GM13976 (cell line): Measurements from ENCODE around the gene ARL14.

ENCODE experiments used
- DNase-seq: peaks from one replicate; pipeline ENCODE4 v3.0.0; 2012; ENCODE audit warnings: low spot score
- CTCF ChIP-seq: IDR thresholded peaks from 2 replicates; pipeline ENCODE4 v1.5.1; 2012; ENCODE audit warnings: borderline replicate concordance, mild to moderate bottlenecking; ENCODE audit not compliant: insufficient read depth; ENCODE audit errors: extremely low read depth, missing control alignments, control extremely low read depth
- in situ Hi-C: fragments of 300-500 bp; cut with MboI; formaldehyde crosslinking; loops from one replicate; pipeline ENCODE4 v1.12.0; 2022; ENCODE audit warnings: low sequenced_read_pairs, mixed read lengths, inconsistent platforms; ENCODE audit not compliant: unreplicated experiment

ARL14 gene

GRCh38 chr3:160695915-160696327 is 19.0 kb downstream of the ARL14 start:
- no peak for TF ChIP-seq CTCF
- no peak for DNase-seq
- in situ Hi-C loops = no loop called here

GRCh38 chr3:160697637-160698380 is 20.8 kb downstream of the ARL14 start:
- peak; percentile 28 for DNase-seq
- no peak for TF ChIP-seq CTCF
- in situ Hi-C loops = no loop called here

- TF ChIP-seq CTCF = no peak
- DNase-seq = no peak
- in situ Hi-C loops = no loop called here
These were observed 21.7 kb downstream of the ARL14 start for GRCh38 chr3:160698599-160699195.

GRCh38 chr3:160701490-160701889 is 24.5 kb downstream of the ARL14 start:
- no peak for DNase-seq
- no peak for TF ChIP-seq CTCF
- in situ Hi-C loops = loop anchor here (10.0 to 25.0 kb wide), 2 partner anchors 223 to 711 kb away; no protein-coding TSS in a partner anchor

GRCh38 chr3:160702290-160702689 is 25.3 kb downstream of the ARL14 start:
- no peak for DNase-seq
- in situ Hi-C loops = loop anchor here (10.0 to 25.0 kb wide), 2 partner anchors 223 to 710 kb away; no protein-coding TSS in a partner anchor
- no peak for TF ChIP-seq CTCF

- DNase-seq = no peak
- in situ Hi-C loops = loop anchor here (10.0 to 25.0 kb wide), 2 partner anchors 221 to 708 kb away; no protein-coding TSS in a partner anchor
- no peak for TF ChIP-seq CTCF
These were observed 27.0 kb downstream of the ARL14 start for GRCh38 chr3:160703974-160704373.
